GM12878 (cell line): ENCODE results near the gene PTPRF. TPM values are rescaled to one million over a fixed set of nuclear protein-coding genes. Genes with fewer than 3 reads are reported as not detected.

Experiments
- ATAC-seq: fragments of 200-7000 bp; cut with Tn5 transposase; 3 replicates; pipeline ENCODE4 v1.9.1; 2020; ENCODE audit warnings: mild to moderate bottlenecking, moderate library complexity
- BruUV-seq: library from RNA; stranded (reverse); fragments of 400-500 nt; replicated peaks from 2 replicates; lab custom pipeline; 2021; lab: Mats Ljungman, UMichigan
- CTCF ChIA-PET: fragments of 300-600 bp; sonication (Branson Sonifier 250); formaldehyde crosslinking; extraction: SDS; loops from one replicate; lab custom pipeline; 2021; ENCODE audit warnings: inconsistent platforms; lab: Yijun Ruan, JAX
- POLR2A ChIA-PET: fragments of 350-600 bp; formaldehyde crosslinking; extraction: SDS; loops from one replicate; lab custom pipeline; 2021; ENCODE audit warnings: inconsistent platforms; lab: Charles Lee
- RAD21 ChIA-PET: fragments of 300-600 bp; sonication (Branson Sonifier 250); formaldehyde crosslinking; loops from one replicate; lab custom pipeline; 2023; ENCODE audit warnings: antibody characterized with exemption; ENCODE audit not compliant: unreplicated experiment; lab: Charles Lee
- SMC1A ChIA-PET: fragments of 300-600 bp; sonication (Branson Sonifier 250); formaldehyde crosslinking; loops from one replicate; lab custom pipeline; 2023; ENCODE audit not compliant: unreplicated experiment, uncharacterized antibody; lab: Charles Lee
- DNase-seq: peaks from one replicate; pipeline ENCODE4 v3.0.0-alpha.2; 2011; ENCODE audit warnings: low read depth, low spot score
- FAIRE-seq: peaks from 3 replicates; lab custom pipeline; 2011; peaks lifted over from hg19 to GRCh38; lab: Jason Lieb, UNC
- H2AFZ ChIP-seq: 2 replicates; pipeline ENCODE4 v1.6.0; 2011; ENCODE audit warnings: low read depth, low read length, control low read depth; ENCODE audit not compliant: control insufficient read depth
- H3K27ac ChIP-seq: 2 replicates; pipeline ENCODE4 v1.5.1; 2011; ENCODE audit warnings: control low read depth; ENCODE audit not compliant: control insufficient read depth, insufficient read depth
- H3K27me3 ChIP-seq, 2 experiments: replicated peaks in 1 of 2; 2 replicates each; pipeline versions ENCODE4 v1.6.0 to v1.6.1; 2011; ENCODE audit warnings: low read length in 1 of 2; ENCODE audit not compliant: control insufficient read depth in 2 of 2, insufficient read depth in 2 of 2
- H3K36me3 ChIP-seq, 2 experiments: 2 replicates each; pipeline ENCODE4 v1.5.1; 2011; ENCODE audit warnings: low read length in 1 of 2; ENCODE audit not compliant: control insufficient read depth in 2 of 2, insufficient read depth in 2 of 2
- H3K4me1 ChIP-seq: 2 replicates; pipeline ENCODE4 v1.6.1; 2011; ENCODE audit warnings: mild to moderate bottlenecking, low read length, moderate library complexity, mixed read lengths; ENCODE audit not compliant: control insufficient read depth, insufficient read depth
- H3K4me2 ChIP-seq: 2 replicates; pipeline ENCODE4 v1.6.0; 2011; ENCODE audit warnings: control low read depth; ENCODE audit not compliant: control insufficient read depth, insufficient read depth
- H3K4me3 ChIP-seq: fragments of 200-600 bp; sonication (generic); 2 replicates; pipeline ENCODE4 v1.5.1; 2016
- H3K79me2 ChIP-seq: 2 replicates; pipeline ENCODE4 v1.6.0; 2011; ENCODE audit warnings: low read length; ENCODE audit not compliant: control insufficient read depth, insufficient read depth
- H3K9ac ChIP-seq: 2 replicates; pipeline ENCODE4 v1.8.0; 2011; ENCODE audit warnings: low read length, control low read depth, mixed read lengths; ENCODE audit not compliant: control insufficient read depth, insufficient read depth
- H3K9me3 ChIP-seq: replicated peaks from 3 replicates; pipeline ENCODE4 v1.5.1; 2011; ENCODE audit warnings: mild to moderate bottlenecking, low read length; ENCODE audit not compliant: control insufficient read depth, insufficient read depth
- H4K20me1 ChIP-seq: 2 replicates; pipeline ENCODE4 v1.6.0; 2011; ENCODE audit not compliant: control insufficient read depth, insufficient read depth
- BACH1 ChIP-seq: fragments of 450-650 bp; IDR thresholded peaks from 2 replicates; pipeline ENCODE4 v1.6.1; 2017; ENCODE audit warnings: mild to moderate bottlenecking, borderline replicate concordance
- MYB ChIP-seq: fragments of 150-350 bp; IDR thresholded peaks from 2 replicates; pipeline ENCODE4 v1.6.1; 2014; ENCODE audit warnings: mild to moderate bottlenecking, low read depth, low read length, borderline replicate concordance
- NFYB ChIP-seq: IDR thresholded peaks from 2 replicates; pipeline ENCODE4 v1.6.1; 2011; ENCODE audit warnings: low read depth, mild to moderate bottlenecking, low read length, improper control_type of control experiment, moderate library complexity; ENCODE audit not compliant: insufficient read depth
- PML ChIP-seq: IDR thresholded peaks from 2 replicates; pipeline ENCODE4 v1.6.1; 2012; ENCODE audit warnings: low read length, inconsistent platforms
- POLR2AphosphoS5 ChIP-seq: IDR thresholded peaks from 2 replicates; pipeline ENCODE4 v1.6.1; 2011; ENCODE audit warnings: mild to moderate bottlenecking, low read length, inconsistent platforms
- SUZ12 ChIP-seq: fragments of 200-600 bp; sonication (generic); IDR thresholded peaks from one replicate; pipeline ENCODE4 v1.6.1; 2018; ENCODE audit warnings: antibody characterized with exemption, mild to moderate bottlenecking; ENCODE audit not compliant: unreplicated experiment
- USF1 ChIP-seq: IDR thresholded peaks from 2 replicates; pipeline ENCODE4 v1.6.1; 2011; ENCODE audit warnings: borderline replicate concordance, low read depth, mild to moderate bottlenecking, moderate library complexity, mixed read lengths, low read length; ENCODE audit not compliant: insufficient read depth; ENCODE audit errors: extremely low read length
- ZNF384 ChIP-seq: IDR thresholded peaks from 2 replicates; pipeline ENCODE4 v1.6.1; 2012; ENCODE audit warnings: low read depth, mild to moderate bottlenecking, low read length, improper control_type of control experiment, borderline replicate concordance
- ZSCAN29 ChIP-seq: fragments of 450-650 bp; IDR thresholded peaks from 2 replicates; pipeline ENCODE4 v1.6.1; 2017; ENCODE audit warnings: mild to moderate bottlenecking, moderate library complexity
- WGBS: methylation state at CpG from one replicate; pipeline ENCODE4 v1.1.6; 2016; ENCODE audit warnings: low lambda C conversion rate; ENCODE audit not compliant: insufficient replicate concordance, insufficient coverage; ENCODE audit errors: missing lambda C conversion rate; 5-methylcytosine and 5-hydroxymethylcytosine counted together
- in situ Hi-C: fragments of 300-500 bp; cut with MboI; formaldehyde crosslinking; loops from 9 replicates; pipeline ENCODE4 v1.14.3; 2018; ENCODE audit warnings: mixed read lengths
- intact Hi-C: fragments of 100-400 bp; cut with micrococcal nuclease; formaldehyde crosslinking; loops from one replicate; pipeline ENCODE4 v1.14.2; 2022; ENCODE audit not compliant: unreplicated experiment
- polyA plus RNA-seq, 11 experiments: library from polyadenylated mRNA; depleted of rRNA in 4 of 11; unstranded in 6 of 11; stranded (reverse) in 5 of 11; fragments of >200 nt; fragmentation: Nextera tagmentation in 4 of 11; fragmentation: Illumina TruSeq in 1 of 11; extraction: Ambion mirVana in 4 of 11; extraction: Trizol in 1 of 11; gene quantifications; 1 replicate in 1 of 11; 2 replicates in 10 of 11; pipeline versions ENCODE4 v1.2.1 to v1.2.3, GENCODE V29; 2011 to 2016; ENCODE audit warnings: inconsistent platforms in 2 of 11, missing spikeins in 2 of 11, low read depth in 1 of 11
- total RNA-seq, 4 experiments: library from RNA; depleted of rRNA in 3 of 4; stranded (reverse); fragments of >200 nt in 3 of 4; fragmentation: Illumina TruSeq in 1 of 4; extraction: Trizol in 1 of 4; gene quantifications; 2 replicates each; pipeline versions ENCODE4 v1.2.1 to v1.2.3, GENCODE V29; 2013 to 2021
- TF ChIP-seq, protein P1 (sequence below): IDR thresholded peaks from 2 replicates; pipeline ENCODE4 v1.6.1; 2011; ENCODE audit warnings: low read depth, low read length, improper control_type of control experiment, borderline replicate concordance

The PTPRF gene
- total and polyA plus RNA-seq, 10 of the 15 experiments (the other 5 are each of a cell fraction or from before 2014, with no cell fraction given): 0.04 to 2.6 (median 0.32) TPM

DNA sequence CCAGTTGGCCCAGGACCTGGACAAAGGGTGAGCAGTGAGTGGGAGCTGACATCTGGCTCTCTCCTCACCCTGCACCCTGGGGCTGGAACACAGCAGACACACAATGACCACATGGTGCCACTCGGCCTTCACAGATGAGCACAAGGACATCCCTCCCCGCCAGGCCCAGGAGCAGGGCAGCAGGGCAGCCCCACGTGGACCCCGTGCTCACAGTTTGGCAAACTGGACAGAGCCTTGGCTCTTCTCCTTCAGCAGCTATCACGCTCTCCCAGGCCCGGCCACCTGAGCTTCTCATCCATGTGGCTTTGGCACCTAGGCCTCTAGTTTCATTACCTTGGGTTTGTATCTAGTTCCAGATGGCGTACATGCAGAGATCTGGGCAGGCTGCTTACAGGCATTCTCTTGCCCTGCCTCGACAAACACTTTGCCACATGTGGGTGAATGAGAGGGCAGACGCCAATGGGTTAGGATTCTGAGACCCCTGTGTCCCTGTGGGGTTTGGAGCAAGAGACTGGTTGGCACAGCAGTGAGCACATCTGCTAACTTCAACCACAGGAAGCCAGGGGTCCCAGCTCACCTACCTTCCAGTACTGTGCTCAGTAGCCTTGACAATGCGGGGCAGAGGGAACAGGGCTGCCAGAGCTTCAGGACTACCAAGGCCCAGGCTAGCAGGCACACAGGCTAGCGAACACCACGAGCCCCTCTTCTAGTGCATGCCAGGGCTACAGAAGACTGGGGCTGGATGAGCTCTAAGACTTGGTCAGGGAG lies 3.4 kb upstream of the PTPRF start:
- BruUV-seq: no TSS peak
- Histone ChIP-seq H3K9ac (no peak overlapping the region), H3K9me3 (no peaks in the 10 kb centered on the region), H3K36me3 (no peaks in the 10 kb centered on the region), H4K20me1 (no peaks in the 10 kb centered on the region), H3K79me2 (no peaks in the 10 kb centered on the region), H3K4me1 (no peaks in the 10 kb centered on the region), H3K4me2 (no peak overlapping the region), H3K4me3 (no peak overlapping the region), H3K27me3 (peaks cover 4 to 11% of the 10 kb centered on the region in 2 experiments; a peak in 3 of 4 replicates), H3K27ac (no peak overlapping the region), H2AFZ (no peak overlapping the region)
- CTCF ChIA-PET: interaction anchor here (1.1 to 4.1 kb wide), 6 partner anchors 8 to 521 kb away, joined by 3 to 47 read pairs (median 4); no protein-coding TSS in a partner anchor
- POLR2A ChIA-PET: no interaction called here
- TF ChIP-seq MYB (no peak), BACH1 (no peak), SUZ12 (no peak), POLR2AphosphoS5 (no peak), USF1 (no peak), NFYB (no peak), ZNF384 (no peak), PML (no peak), ZSCAN29 (no peak)
- TF ChIP-seq, protein P1, sequence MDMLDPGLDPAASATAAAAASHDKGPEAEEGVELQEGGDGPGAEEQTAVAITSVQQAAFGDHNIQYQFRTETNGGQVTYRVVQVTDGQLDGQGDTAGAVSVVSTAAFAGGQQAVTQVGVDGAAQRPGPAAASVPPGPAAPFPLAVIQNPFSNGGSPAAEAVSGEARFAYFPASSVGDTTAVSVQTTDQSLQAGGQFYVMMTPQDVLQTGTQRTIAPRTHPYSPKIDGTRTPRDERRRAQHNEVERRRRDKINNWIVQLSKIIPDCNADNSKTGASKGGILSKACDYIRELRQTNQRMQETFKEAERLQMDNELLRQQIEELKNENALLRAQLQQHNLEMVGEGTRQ: no peak
- 13% methylated on average over 12 of the region's 12 CpGs for WGBS
- ATAC-seq (no peak), FAIRE-seq (no peak), DNase-seq (no peak)
- intact Hi-C loops (loop anchor here (5.0 kb wide), 3 partner anchors 180 to 300 kb away; partner anchors contain the start of gene ST3GAL3), in situ Hi-C loops (loop anchor here (5.0 kb wide), 2 partner anchors 410 to 515 kb away; no protein-coding TSS in a partner anchor)
- RAD21 ChIA-PET: interaction anchor here (0.9 to 2.5 kb wide), 4 partner anchors 11 to 408 kb away, joined by 3 to 11 read pairs (median 6); no protein-coding TSS in a partner anchor
- SMC1A ChIA-PET: interaction anchor here (0.6 to 1.5 kb wide), 4 partner anchors 236 to 521 kb away, joined by 3 to 4 read pairs (median 4); no protein-coding TSS in a partner anchor
